OCI-LY1 (cell line): ENCODE data around the gene CARD16.

Experiments
- H2AFZ ChIP-seq: fragments of 200-600 bp; sonication (generic), shearing (Covaris generic); 2 replicates; pipeline ENCODE4 v1.6.0; 2014; ENCODE audit warnings: antibody characterized with exemption, mild to moderate bottlenecking, low read length
- H3F3A ChIP-seq: fragments of 200-600 bp; sonication (generic), shearing (Covaris generic); 2 replicates; pipeline ENCODE4 v1.6.0; 2014; ENCODE audit warnings: mild to moderate bottlenecking, antibody characterized with exemption, low read length, moderate library complexity; ENCODE audit not compliant: insufficient read depth
- H3K27ac ChIP-seq: fragments of 200-600 bp; sonication (generic); 2 replicates; pipeline ENCODE4 v1.5.1; 2014; ENCODE audit warnings: low read length, mixed run types, mild to moderate bottlenecking, low read depth; ENCODE audit not compliant: poor library complexity, severe bottlenecking
- H3K27me3 ChIP-seq: fragments of 200-600 bp; sonication (generic); 2 replicates; pipeline ENCODE4 v1.6.0; 2014; ENCODE audit warnings: antibody characterized with exemption, mild to moderate bottlenecking, low read length, moderate library complexity; ENCODE audit not compliant: insufficient read depth
- H3K36me3 ChIP-seq: fragments of 200-600 bp; sonication (generic); 2 replicates; pipeline ENCODE4 v1.6.1; 2014; ENCODE audit warnings: mild to moderate bottlenecking, antibody characterized with exemption, low read length, moderate library complexity, mixed read lengths; ENCODE audit not compliant: insufficient read depth
- H3K4me1 ChIP-seq: fragments of 200-600 bp; sonication (generic); 2 replicates; pipeline ENCODE4 v1.5.1; 2014; ENCODE audit warnings: mild to moderate bottlenecking, low read length, moderate library complexity; ENCODE audit not compliant: insufficient read depth, severe bottlenecking
- H3K4me2 ChIP-seq: fragments of 200-600 bp; sonication (generic), shearing (Covaris generic); 2 replicates; pipeline ENCODE4 v1.6.1; 2014; ENCODE audit warnings: low read length
- H3K4me3 ChIP-seq: fragments of 200-600 bp; sonication (generic); 2 replicates; pipeline ENCODE4 v1.5.1; 2014; ENCODE audit warnings: low read length, low read depth, mild to moderate bottlenecking, mixed read lengths; ENCODE audit not compliant: poor library complexity, severe bottlenecking
- H3K79me2 ChIP-seq: fragments of 200-600 bp; shearing (Covaris generic); 2 replicates; pipeline ENCODE4 v1.6.1; 2016; ENCODE audit warnings: mixed run types, low read length, mixed read lengths; ENCODE audit not compliant: insufficient read depth
- H3K9ac ChIP-seq: fragments of 200-600 bp; sonication (generic), shearing (Covaris generic); 2 replicates; pipeline ENCODE4 v1.6.1; 2014; ENCODE audit warnings: mild to moderate bottlenecking, low read length, mixed read lengths
- H3K9me2 ChIP-seq: fragments of 200-600 bp; sonication (generic), shearing (Covaris generic); 2 replicates; pipeline ENCODE4 v1.6.1; 2014; ENCODE audit warnings: low read depth, mild to moderate bottlenecking, low read length, mixed read lengths
- H3K9me3 ChIP-seq: fragments of 200-600 bp; shearing (Covaris generic); 2 replicates; pipeline ENCODE4 v1.6.1; 2014; ENCODE audit warnings: low read length, mixed read lengths
- H4K20me1 ChIP-seq: fragments of 200-600 bp; sonication (generic), shearing (Covaris generic); 2 replicates; pipeline ENCODE4 v1.6.0; 2016; ENCODE audit warnings: mild to moderate bottlenecking, low read length; ENCODE audit not compliant: insufficient read depth
- EZH2 ChIP-seq: fragments of 200-600 bp; sonication (generic), shearing (Covaris generic); IDR thresholded peaks from 2 replicates; pipeline ENCODE4 v1.8.0; 2017; ENCODE audit warnings: borderline replicate concordance, mixed run types, mild to moderate bottlenecking, antibody characterized with exemption, low read length, moderate library complexity, mixed read lengths
- TF ChIP-seq, protein P1 (sequence below): fragments of 200-600 bp; sonication (generic), shearing (Covaris generic); IDR thresholded peaks from 2 replicates; pipeline ENCODE4 v1.5.1; 2017; ENCODE audit warnings: mild to moderate bottlenecking, antibody characterized with exemption, low read length, moderate library complexity, mixed read lengths

The CARD16 gene

DNA sequence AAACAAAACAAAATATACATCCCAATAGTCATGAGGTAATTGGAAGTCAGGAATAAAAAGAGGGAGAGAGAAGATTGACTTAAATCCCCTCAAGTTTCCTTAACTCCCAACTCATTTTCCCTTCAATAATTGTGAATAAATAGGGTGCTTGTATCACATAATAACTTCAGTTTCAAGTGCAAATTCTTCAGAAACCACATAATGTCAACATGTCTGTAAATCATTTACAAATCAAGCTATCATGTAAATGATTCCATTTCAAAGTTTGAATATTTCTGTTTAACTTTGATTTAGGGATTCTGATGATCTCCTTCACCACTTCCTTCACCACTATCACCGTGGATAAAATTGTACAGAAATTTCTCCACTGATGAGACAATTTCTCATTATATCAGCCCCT lies 45.4 kb downstream of the CARD16 start:
- Histone ChIP-seq H3K9me2 (no peaks in the 10 kb centered on the region), H4K20me1 (no peaks in the 10 kb centered on the region), H3K4me1 (no peaks in the 10 kb centered on the region), H3K4me3 (no peak overlapping the region), H3K4me2 (no peak overlapping the region), H3K36me3 (no peaks in the 10 kb centered on the region), H3K9me3 (no peaks in the 10 kb centered on the region), H3K79me2 (no peaks in the 10 kb centered on the region), H3K27ac (no peak overlapping the region), H2AFZ (no peak overlapping the region), H3K27me3 (no peaks in the 10 kb centered on the region), H3K9ac (no peak overlapping the region), H3F3A (no peaks in the 10 kb centered on the region)
- TF ChIP-seq EZH2, result no peak

DNA sequence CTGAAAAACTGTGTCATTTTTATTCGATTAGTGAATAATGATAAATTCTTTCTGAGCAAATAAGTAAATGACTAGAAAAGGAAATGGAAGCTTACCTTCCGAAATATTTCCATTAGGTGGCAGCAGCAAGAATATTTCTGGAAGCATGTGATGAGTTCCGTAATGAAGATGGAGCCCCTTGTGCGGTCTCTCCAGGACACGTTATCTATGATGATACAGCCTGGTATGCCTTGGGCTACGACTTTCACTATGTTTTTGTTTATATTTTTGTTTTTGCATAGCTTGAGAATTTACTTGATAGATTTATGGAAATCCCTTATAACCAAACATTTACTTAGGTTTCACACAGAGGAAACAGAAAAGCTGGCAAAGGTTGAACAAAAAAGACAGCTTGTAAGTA lies 47.8 kb downstream of the CARD16 start:
- Histone ChIP-seq H3K4me3 (no peak overlapping the region), H3K4me1 (no peaks in the 10 kb centered on the region), H3K9me3 (no peaks in the 10 kb centered on the region), H4K20me1 (no peaks in the 10 kb centered on the region), H3K79me2 (no peaks in the 10 kb centered on the region), H3K36me3 (no peaks in the 10 kb centered on the region), H3K4me2 (no peak overlapping the region), H3K27ac (no peak overlapping the region), H2AFZ (no peak overlapping the region), H3K27me3 (no peaks in the 10 kb centered on the region), H3F3A (no peaks in the 10 kb centered on the region), H3K9me2 (no peaks in the 10 kb centered on the region), H3K9ac (no peak overlapping the region)
- TF ChIP-seq EZH2, result no peak
- TF ChIP-seq, protein P1, sequence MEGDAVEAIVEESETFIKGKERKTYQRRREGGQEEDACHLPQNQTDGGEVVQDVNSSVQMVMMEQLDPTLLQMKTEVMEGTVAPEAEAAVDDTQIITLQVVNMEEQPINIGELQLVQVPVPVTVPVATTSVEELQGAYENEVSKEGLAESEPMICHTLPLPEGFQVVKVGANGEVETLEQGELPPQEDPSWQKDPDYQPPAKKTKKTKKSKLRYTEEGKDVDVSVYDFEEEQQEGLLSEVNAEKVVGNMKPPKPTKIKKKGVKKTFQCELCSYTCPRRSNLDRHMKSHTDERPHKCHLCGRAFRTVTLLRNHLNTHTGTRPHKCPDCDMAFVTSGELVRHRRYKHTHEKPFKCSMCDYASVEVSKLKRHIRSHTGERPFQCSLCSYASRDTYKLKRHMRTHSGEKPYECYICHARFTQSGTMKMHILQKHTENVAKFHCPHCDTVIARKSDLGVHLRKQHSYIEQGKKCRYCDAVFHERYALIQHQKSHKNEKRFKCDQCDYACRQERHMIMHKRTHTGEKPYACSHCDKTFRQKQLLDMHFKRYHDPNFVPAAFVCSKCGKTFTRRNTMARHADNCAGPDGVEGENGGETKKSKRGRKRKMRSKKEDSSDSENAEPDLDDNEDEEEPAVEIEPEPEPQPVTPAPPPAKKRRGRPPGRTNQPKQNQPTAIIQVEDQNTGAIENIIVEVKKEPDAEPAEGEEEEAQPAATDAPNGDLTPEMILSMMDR, result no peak

GRCh38 chr11:104995001-104995408 lies 50.1 kb downstream of the CARD16 start:
- Histone ChIP-seq H3K79me2 (no peaks in the 10 kb centered on the region), H3K9me2 (no peaks in the 10 kb centered on the region), H4K20me1 (no peaks in the 10 kb centered on the region), H3F3A (no peaks in the 10 kb centered on the region), H3K4me1 (no peaks in the 10 kb centered on the region), H3K4me3 (no peak overlapping the region), H3K4me2 (no peak overlapping the region), H3K27ac (no peak overlapping the region), H3K9ac (no peak overlapping the region), H3K36me3 (no peaks in the 10 kb centered on the region), H3K9me3 (no peaks in the 10 kb centered on the region), H2AFZ (no peak overlapping the region), H3K27me3 (no peaks in the 10 kb centered on the region)
- TF ChIP-seq EZH2, result no peak
- TF ChIP-seq, protein P1, result no peak

DNA sequence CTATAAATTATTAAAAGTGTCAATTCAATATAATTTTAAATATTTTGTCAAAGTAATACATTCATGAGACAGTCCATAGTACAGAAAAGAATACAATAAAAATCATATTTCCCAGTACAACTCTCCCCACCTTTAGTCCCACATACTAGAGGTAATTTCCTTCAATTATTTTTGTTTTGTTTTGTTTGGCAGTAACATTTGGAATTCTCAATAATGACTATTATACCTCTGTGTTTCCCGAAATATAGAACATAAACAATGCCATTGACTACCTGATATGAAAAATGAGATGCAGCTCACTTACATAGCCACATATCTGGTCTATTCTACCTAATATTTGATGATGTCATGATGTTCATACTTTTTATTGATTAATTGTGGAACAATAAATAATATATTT lies 52.4 kb downstream of the CARD16 start:
- Histone ChIP-seq H3K27ac (no peak overlapping the region), H3K9ac (no peak overlapping the region), H3K9me3 (no peaks in the 10 kb centered on the region), H3F3A (no peaks in the 10 kb centered on the region), H3K9me2 (no peaks in the 10 kb centered on the region), H2AFZ (no peak overlapping the region), H3K4me2 (no peak overlapping the region), H3K79me2 (no peaks in the 10 kb centered on the region), H3K36me3 (no peaks in the 10 kb centered on the region), H3K27me3 (no peaks in the 10 kb centered on the region), H3K4me3 (no peak overlapping the region), H3K4me1 (no peaks in the 10 kb centered on the region), H4K20me1 (no peaks in the 10 kb centered on the region)
- TF ChIP-seq EZH2, result no peak
- TF ChIP-seq, protein P1, result no peak
